Body of pancreas (tissue), 4 donors: Measurements from ENCODE around the gene FRMPD4.

Experiments
- POLR2A ChIP-seq, 3 donors: fragments of 450-650 bp; IDR thresholded peaks; one replicate each; pipeline ENCODE4 v1.6.1; 2016; ENCODE audit warnings: antibody characterized with exemption in 3 of 3, mild to moderate bottlenecking in 2 of 3
- TF ChIP-seq, protein P1 (sequence below), 7 experiments: fragments of 450-650 bp in 4 of 7; fragments of 200-600 bp in 3 of 7; sonication (generic) in 3 of 7; IDR thresholded peaks; one replicate each; pipeline ENCODE4 v1.5.1; 2016 to 2019; ENCODE audit warnings: antibody characterized with exemption in 7 of 7

- TF ChIP-seq, protein P1, sequence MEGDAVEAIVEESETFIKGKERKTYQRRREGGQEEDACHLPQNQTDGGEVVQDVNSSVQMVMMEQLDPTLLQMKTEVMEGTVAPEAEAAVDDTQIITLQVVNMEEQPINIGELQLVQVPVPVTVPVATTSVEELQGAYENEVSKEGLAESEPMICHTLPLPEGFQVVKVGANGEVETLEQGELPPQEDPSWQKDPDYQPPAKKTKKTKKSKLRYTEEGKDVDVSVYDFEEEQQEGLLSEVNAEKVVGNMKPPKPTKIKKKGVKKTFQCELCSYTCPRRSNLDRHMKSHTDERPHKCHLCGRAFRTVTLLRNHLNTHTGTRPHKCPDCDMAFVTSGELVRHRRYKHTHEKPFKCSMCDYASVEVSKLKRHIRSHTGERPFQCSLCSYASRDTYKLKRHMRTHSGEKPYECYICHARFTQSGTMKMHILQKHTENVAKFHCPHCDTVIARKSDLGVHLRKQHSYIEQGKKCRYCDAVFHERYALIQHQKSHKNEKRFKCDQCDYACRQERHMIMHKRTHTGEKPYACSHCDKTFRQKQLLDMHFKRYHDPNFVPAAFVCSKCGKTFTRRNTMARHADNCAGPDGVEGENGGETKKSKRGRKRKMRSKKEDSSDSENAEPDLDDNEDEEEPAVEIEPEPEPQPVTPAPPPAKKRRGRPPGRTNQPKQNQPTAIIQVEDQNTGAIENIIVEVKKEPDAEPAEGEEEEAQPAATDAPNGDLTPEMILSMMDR (IDR thresholded peaks at IDR 0.05), result no peak
- no peak for TF ChIP-seq POLR2A (IDR thresholded peaks at IDR 0.05)
These were observed 3.2 kb downstream of the FRMPD4 start for GRCh38 chrX:12141511-12141910.
